ENCODE results near the gene PIGR. TPM values are rescaled to one million over a fixed set of nuclear protein-coding genes. Genes with fewer than 3 reads are reported as not detected.

PIGR gene
- total and polyA plus RNA-seq, 2 of the 8 experiments (the other 6 are each of a cell fraction or from before 2014, with no cell fraction given), result not detected

DNA sequence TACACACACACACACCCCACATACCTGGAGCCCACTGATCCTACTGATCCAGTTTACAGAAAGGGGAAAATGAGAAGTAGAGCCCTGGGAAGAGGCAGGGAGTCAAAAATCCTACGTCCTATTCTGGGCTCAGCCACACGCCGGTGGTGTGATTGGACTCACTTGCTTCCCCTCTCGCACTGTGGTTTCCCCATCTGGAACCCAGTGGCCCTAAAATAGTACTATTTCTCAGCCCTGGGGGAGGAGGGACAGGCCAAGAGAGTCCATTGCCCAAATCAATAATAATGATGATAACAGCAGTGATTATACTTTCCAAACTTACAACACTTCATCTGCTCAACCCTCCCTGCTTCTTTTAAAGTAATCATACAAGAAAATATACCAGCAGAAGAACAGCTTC is 2.9 kb upstream of the PIGR start:
- no peak overlapping the region for H2BK15ac ChIP-seq (ENCODE audit: low read length)
- no peak overlapping the region for H3K18ac ChIP-seq (ENCODE audit: extremely low read depth, low read length)
- no peaks in the 10 kb centered on the region for H3K27me3 ChIP-seq (replicated peaks in 1 of 4; ENCODE audit: control insufficient read depth in 3 of 4, extremely low read depth in 1 of 4, insufficient read depth in 3 of 4, low read length in 3 of 4)
- H3K27ac ChIP-seq (ENCODE audit: low read depth, low read length), result no peak overlapping the region
- H3K56ac ChIP-seq (replicated peaks; ENCODE audit: insufficient read length, low read depth, low read length), result no peak overlapping the region
- H4K8ac ChIP-seq (ENCODE audit: extremely low read depth, insufficient read depth, low read length), result no peak overlapping the region
- DNase-seq (ENCODE audit: low read depth in 1 of 2, low spot score in 2 of 2), result no peak
- no peak overlapping the region for H4K91ac ChIP-seq (replicated peaks; ENCODE audit: insufficient read length, low read length)
- H3K9ac ChIP-seq (replicated peaks in 1 of 4; ENCODE audit: extremely low read depth in 1 of 4, low read depth in 3 of 4, low read length in 3 of 4), result no peak overlapping the region
- no peaks in the 10 kb centered on the region for H3K23me2 ChIP-seq (ENCODE audit: low read depth, low read length)
- H4K5ac ChIP-seq (ENCODE audit: insufficient read length, low read depth, low read length), result no peak overlapping the region
- no peaks in the 10 kb centered on the region for H3K79me1 ChIP-seq (ENCODE audit: low read depth, low read length)
- no peaks in the 10 kb centered on the region for H3K36me3 ChIP-seq (ENCODE audit: control insufficient read depth in 2 of 4, insufficient read depth in 4 of 4, low read length in 3 of 4)
- ChIA-PET POLR2A (ENCODE audit: partially characterized antibody) (no interaction called here), CTCF (ENCODE audit: partially characterized antibody) (interaction anchor here (1.5 to 13.6 kb wide), 6 partner anchors 9 to 36 kb away, joined by 3 to 226 read pairs (median 6); no protein-coding TSS in a partner anchor)
- H3K79me2 ChIP-seq (ENCODE audit: control insufficient read depth in 1 of 2, insufficient read depth in 2 of 2, low read length in 2 of 2), result no peaks in the 10 kb centered on the region
- H2BK20ac ChIP-seq (ENCODE audit: low read length), result no peak overlapping the region
- no peak overlapping the region for H3K23ac ChIP-seq (ENCODE audit: insufficient read length)
- no peak overlapping the region for H3K4me2 ChIP-seq (ENCODE audit: insufficient read depth in 1 of 2, low read depth in 2 of 2, low read length in 2 of 2)
- H2BK5ac ChIP-seq (ENCODE audit: low read depth, low read length), result no peak overlapping the region
- no peak overlapping the region for H3K14ac ChIP-seq (ENCODE audit: insufficient read length)
- H2BK12ac ChIP-seq (ENCODE audit: low read depth, low read length), result no peak overlapping the region
- H3K9me3 ChIP-seq (ENCODE audit: insufficient read depth in 2 of 2, low read depth in 1 of 2, low read length in 1 of 2), result no peaks in the 10 kb centered on the region
- 100% methylated on average over 4 of the region's 4 CpGs; no CpG with 5 or more reads in 1 of the 2 experiments for WGBS, 2 experiments (ENCODE audit: extremely low coverage in 1 of 2, insufficient coverage in 1 of 2, insufficient read length in 1 of 2, insufficient replicate concordance in 2 of 2, low coverage in 1 of 2, low lambda C conversion rate in 2 of 2, missing lambda C conversion rate in 1 of 2)
- H3K4ac ChIP-seq (replicated peaks; ENCODE audit: insufficient read length, low read depth, low read length), result no peak overlapping the region
- no peaks in the 10 kb centered on the region for H4K20me1 ChIP-seq (replicated peaks in 1 of 2; ENCODE audit: control insufficient read depth in 1 of 2, insufficient read depth in 2 of 2, low read length in 2 of 2)
- H2AK5ac ChIP-seq (ENCODE audit: low read depth, low read length), result no peak overlapping the region
- H2BK120ac ChIP-seq (replicated peaks; ENCODE audit: low read depth, low read length), result no peak overlapping the region
- no peaks in the 10 kb centered on the region; a peak in 1 of 7 replicates for H3K4me1 ChIP-seq (replicated peaks in 1 of 4; ENCODE audit: control insufficient read depth in 3 of 4, insufficient read depth in 4 of 4, low read length in 3 of 4)
- no peak overlapping the region for H2AFZ ChIP-seq (ENCODE audit: low read length)
- FAIRE-seq, result no peak
- H3K4me3 ChIP-seq (ENCODE audit: extremely low read depth in 1 of 4, insufficient read depth in 2 of 4, low read depth in 3 of 4, low read length in 4 of 4), result no peak overlapping the region
- no peak for TF ChIP-seq CTBP2 (IDR thresholded peaks at IDR 0.05; ENCODE audit: borderline replicate concordance, insufficient read depth, insufficient read length, low read length)
- TF ChIP-seq SIRT6 (IDR thresholded peaks at IDR 0.05; ENCODE audit: low read length), result no peak
- TF ChIP-seq JUND (IDR thresholded peaks at IDR 0.05; ENCODE audit: low read length), result no peak
